HL-60/S4 treated with retinoic acid at 250 ng/mL for 4 days and 3 days (cell line): ENCODE results near the gene TAOK1.

Experiments
- in situ Hi-C: fragments of 300-500 bp; cut with MboI; formaldehyde crosslinking; loops from 2 replicates; pipeline ENCODE4 v1.7.0; 2022; ENCODE audit warnings: low sequenced_read_pairs

Gene TAOK1

GRCh38 chr17:29378500-29378899, 11.7 kb upstream of the TAOK1 start:
- in situ Hi-C loops, result no loop called here

- in situ Hi-C loops, result no loop called here
Observed at GRCh38 chr17:29379084-29379991, 10.8 kb upstream of the TAOK1 start.

GRCh38 chr17:29383686-29384085, 6.5 kb upstream of the TAOK1 start:
- in situ Hi-C loops, result no loop called here

GRCh38 chr17:29384901-29385300, 5.3 kb upstream of the TAOK1 start:
- in situ Hi-C loops, result no loop called here

GRCh38 chr17:29386760-29387159, 3.4 kb upstream of the TAOK1 start:
- in situ Hi-C loops, result no loop called here

GRCh38 chr17:29388937-29389336, 1.2 kb upstream of the TAOK1 start:
- in situ Hi-C loops, result no loop called here

- in situ Hi-C loops, result no loop called here
Observed at GRCh38 chr17:29390851-29391631, 878 bp downstream of the TAOK1 start.

- in situ Hi-C loops, result no loop called here
Observed at GRCh38 chr17:29393436-29393835, 3.3 kb downstream of the TAOK1 start.

GRCh38 chr17:29394761-29395160, 4.6 kb downstream of the TAOK1 start:
- in situ Hi-C loops, result no loop called here

- in situ Hi-C loops, result no loop called here
Observed at GRCh38 chr17:29396066-29396465, 5.9 kb downstream of the TAOK1 start.

- in situ Hi-C loops, result no loop called here
Observed at GRCh38 chr17:29399634-29400033, 9.5 kb downstream of the TAOK1 start.

- in situ Hi-C loops, result no loop called here
Observed at GRCh38 chr17:29400818-29401217, 10.7 kb downstream of the TAOK1 start.

- in situ Hi-C loops, result no loop called here
Observed at GRCh38 chr17:29401258-29401657, 11.1 kb downstream of the TAOK1 start.

- in situ Hi-C loops, result no loop called here
Observed at GRCh38 chr17:29407856-29408255, 17.7 kb downstream of the TAOK1 start.

- in situ Hi-C loops, result no loop called here
Observed at GRCh38 chr17:29409963-29410362, 19.8 kb downstream of the TAOK1 start.

- in situ Hi-C loops, result no loop called here
Observed at GRCh38 chr17:29412780-29413565, 22.8 kb downstream of the TAOK1 start.

GRCh38 chr17:29420128-29420527, 30.0 kb downstream of the TAOK1 start:
- in situ Hi-C loops, result no loop called here

- in situ Hi-C loops, result no loop called here
Observed at GRCh38 chr17:29430275-29430674, 40.1 kb downstream of the TAOK1 start.

GRCh38 chr17:29433541-29433940, 43.4 kb downstream of the TAOK1 start:
- in situ Hi-C loops, result no loop called here

GRCh38 chr17:29434550-29434949, 44.4 kb downstream of the TAOK1 start:
- in situ Hi-C loops, result no loop called here

- in situ Hi-C loops, result no loop called here
Observed at GRCh38 chr17:29442451-29442850, 52.3 kb downstream of the TAOK1 start.
